Urothelium cell line (cell line): ENCODE data around the gene UBAP2L.
"Not testable (repeated sequence)": the region's sequence is repeated elsewhere in the genome, so short reads cannot be mapped to it uniquely, and the experiment has no call there.

ENCODE experiments used
- DNase-seq: peaks from one replicate; pipeline ENCODE4 v3.0.0; 2011; ENCODE audit warnings: low spot score, mixed read lengths
- FAIRE-seq: peaks from 2 replicates; lab custom pipeline; 2011; peaks lifted over from hg19 to GRCh38; lab: Jason Lieb, UNC

Gene UBAP2L

DNA sequence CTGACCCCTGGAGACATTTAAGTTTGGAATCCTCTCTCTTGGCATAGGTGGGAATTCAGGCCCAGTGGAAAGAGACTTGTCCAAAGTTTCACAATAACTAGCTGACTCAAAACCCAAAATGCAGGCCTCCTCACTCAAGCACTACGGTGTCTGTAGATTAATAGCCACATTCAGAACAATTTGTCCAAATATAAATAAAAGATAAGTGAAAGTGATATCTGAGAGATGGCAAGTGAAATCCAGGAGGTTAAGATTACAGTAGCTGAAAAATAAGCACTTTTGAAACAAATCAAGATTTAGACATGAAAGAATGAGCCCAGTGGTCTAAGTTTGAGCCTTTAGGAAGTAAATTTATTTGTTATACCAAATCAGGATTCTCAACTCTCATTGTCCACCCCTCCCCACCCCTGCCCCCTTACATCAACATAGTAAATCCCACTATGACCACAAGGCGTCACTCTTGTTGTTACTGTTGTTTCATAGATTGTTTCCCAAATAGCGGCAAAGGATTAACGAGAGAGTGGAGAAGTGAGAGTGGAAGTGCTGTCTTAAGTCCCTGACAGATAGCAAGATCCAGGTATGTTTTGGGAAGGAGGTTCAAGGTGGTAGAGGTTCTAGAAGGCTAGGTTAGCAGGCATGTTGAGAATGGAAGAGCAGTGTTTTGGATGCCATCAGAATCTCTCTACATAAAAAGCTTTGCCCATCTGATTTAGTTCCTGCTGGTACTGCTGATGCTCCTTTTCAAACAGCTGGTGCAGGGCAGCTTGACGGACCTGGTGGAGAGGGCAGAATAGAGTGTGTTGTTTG, 21.8 kb upstream of the UBAP2L start:
- FAIRE-seq (no peak), DNase-seq (peak; percentile 46)

DNA sequence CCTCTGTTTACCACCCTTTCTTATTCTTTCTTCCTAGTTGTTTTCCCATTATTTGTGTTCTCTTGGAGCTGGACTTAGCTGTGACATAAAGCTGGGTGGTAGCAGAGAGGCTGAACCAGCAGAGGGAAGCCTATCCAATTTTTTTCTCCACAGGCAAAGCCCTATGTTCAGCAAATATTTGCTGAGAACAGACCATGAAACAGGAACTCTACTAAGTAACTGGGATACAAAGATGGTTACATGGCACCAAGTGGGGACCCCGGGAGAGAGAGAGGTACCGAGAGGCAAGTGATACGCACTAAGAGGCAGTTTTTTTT, 21.2 kb upstream of the UBAP2L start:
- FAIRE-seq (no peak), DNase-seq (no peak)

DNA sequence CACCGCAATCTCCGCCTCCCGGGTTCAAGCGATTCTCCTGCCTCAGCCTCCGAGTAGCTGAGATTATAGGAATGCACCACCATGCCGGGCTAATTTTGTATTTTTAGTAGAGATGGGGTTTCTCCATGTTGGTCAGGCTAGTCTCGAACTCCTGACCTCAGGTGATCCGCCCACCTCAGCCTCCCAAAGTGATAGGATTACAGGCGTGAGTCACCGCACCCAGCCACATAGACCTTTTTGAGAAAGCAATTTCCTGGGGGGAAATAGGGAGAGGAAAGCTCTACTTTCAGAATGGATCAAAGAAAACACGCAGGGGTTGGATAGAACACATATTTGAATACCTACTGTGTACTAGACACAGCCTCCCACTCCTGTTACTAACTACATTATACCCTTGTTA, 15.0 kb upstream of the UBAP2L start:
- FAIRE-seq: not testable (repeated sequence)

DNA sequence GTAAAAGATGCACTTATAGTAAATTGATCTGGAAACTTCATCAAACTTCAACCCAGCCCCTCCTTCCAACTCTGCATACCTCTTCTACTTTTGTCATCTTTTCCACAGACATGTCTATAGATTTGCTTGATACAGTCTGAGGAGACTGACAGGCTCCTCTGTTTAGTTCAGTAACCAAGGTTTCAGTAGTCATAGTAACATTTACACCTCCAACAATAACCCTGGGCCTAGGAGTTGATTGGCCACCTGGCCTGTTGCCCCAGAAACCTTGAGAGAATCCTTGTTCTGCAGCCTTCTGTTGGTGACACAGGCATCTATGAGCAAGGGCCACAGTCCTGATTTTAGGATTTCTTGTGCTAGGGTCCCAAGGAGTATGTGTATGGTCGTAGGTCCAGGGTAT, 14.6 kb upstream of the UBAP2L start, which contains the start of gene CFAP141:
CFAP141 (minus strand) TSS at position 138 of the 400 bp plus-strand sequence; CDS start at position 112, 26 bp downstream.
- FAIRE-seq (no peak), DNase-seq (no peak)

More for the DNA sequence above, 15.0 kb upstream of the UBAP2L start:
- DNase-seq: not testable (repeated sequence)

DNA sequence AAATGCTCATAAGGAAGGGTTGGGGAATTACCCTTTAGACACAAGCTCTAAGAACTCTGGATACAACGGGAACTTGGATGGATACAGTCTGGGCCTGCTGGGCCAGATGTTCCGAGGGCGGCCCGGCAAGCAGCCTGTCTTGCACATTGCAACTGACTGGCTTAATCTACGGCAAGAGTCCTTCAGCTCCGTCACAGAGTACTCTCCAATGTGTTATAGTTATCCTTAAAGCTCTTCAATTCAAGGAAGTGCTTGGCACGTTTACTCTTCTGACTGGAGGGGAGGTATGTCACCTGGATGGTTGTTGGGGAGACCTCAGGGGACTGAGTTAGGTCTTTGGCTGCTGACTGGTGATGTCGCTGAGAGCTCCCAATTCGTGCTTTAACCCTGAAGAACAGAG, 13.5 kb upstream of the UBAP2L start:
- FAIRE-seq (no peak), DNase-seq (no peak)

DNA sequence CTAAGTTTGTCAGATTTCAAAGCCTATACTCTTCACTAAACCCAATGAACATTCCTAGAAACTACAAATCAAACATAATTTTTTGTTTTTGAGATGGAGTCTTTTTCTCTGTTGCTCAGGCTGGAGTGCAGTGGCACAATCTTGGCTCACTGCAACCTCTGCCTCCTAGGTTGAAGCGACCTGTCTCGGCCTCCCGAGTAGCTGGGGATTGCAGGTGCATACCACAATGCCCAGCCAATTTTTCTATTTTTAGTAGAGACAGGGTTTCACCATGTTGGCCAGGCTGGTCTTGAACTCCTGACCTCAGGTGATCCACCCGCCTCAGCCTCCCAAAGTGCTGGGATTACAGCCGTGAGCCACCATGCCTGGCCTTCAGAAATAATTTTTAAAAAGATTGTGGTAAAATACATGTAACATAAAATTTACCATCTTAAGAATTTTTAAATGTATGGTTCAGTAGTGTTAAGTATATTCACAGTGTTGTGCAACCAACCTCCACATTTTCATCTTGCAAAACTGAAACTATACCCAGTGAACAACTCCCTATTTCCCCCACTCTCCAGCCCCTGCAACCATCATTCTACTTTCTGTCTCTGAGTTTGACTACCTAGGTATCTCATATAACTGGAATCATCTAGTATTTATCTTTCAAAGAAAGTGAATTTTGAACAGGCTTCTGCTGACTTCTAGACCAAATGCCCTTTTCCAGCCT, 11.9 kb upstream of the UBAP2L start:
- no peak for FAIRE-seq
- no peak for DNase-seq

DNA sequence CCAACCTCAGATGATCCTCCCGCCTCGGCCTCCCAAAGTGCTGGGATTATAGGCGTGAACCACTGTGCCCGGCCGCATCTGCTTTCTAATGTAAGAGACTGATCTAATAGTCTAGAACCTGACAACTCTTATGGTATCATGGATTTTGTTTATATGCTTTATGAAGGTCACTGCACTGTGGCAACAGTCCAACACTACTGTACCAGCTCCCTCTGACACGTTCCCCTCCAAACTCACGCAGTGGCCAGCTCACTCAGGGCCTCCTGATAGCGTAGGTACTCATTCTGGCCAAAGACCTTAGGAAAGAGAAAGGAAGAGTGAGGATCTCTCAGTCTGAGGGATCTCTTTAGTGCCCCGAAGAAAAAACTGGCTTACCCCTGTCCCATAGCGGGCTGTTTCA, 8.7 kb upstream of the UBAP2L start:
- no peak for FAIRE-seq

DNA sequence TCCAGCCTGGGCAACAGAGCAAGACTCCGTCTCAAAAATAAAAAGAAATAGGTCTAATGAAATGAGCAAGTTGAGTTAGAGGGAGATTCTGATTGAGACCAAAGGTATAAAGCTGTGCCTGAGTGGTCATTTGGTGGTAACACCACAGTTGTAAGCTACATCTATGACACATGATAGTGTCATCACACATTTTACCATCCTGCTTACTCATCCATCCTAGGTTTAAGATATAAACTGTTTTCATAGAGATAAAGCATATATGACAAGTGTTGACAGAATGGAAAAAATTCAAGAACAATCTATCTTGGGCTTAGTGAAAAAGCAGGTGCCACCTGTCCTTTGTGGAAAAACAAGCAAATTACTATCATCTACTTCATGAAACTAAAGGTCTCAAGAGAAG, 7.5 kb upstream of the UBAP2L start:
- FAIRE-seq (no peak), DNase-seq (no peak)

More for the DNA sequence above, 8.7 kb upstream of the UBAP2L start:
- no peak for DNase-seq

DNA sequence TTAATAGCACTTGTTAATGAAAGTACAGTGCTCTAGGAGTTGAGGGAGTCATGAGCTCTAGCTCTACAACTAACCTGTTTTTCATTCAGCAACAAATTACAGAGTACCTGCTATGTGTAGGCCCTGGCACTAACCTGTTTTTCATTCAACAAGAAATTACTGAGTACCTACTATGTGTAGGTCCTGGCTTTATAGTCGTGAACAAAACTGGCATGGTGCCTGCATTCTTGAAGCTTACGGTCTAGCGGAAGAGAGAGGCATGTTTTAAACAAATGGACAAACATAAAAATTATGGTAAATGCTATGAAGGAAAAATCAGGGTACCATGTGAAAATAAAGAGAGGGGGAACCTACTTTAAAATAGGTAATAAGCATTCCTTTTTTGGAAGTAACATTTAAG, 2.2 kb upstream of the UBAP2L start:
- no peak for DNase-seq
- FAIRE-seq: no peak

DNA sequence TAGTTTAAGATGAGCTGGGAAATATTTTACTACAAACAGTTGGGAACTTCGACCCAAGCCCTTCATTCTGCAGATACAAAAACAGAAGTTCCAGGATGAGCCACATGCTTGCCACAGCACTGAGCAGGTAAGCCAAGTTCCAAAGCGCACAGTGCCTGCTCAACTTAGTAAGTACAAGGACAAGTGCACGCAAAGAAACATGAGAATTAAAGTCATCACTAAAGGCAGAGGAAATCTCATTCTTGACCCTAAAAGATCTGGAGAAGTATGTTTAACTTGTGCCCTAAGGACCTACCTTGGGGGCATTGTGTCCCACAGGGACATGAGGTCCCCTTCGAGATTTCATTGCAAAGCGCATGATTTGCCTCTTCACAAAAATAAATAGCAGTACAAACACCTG, 1.2 kb upstream of the UBAP2L start:
- FAIRE-seq (no peak), DNase-seq (no peak)

DNA sequence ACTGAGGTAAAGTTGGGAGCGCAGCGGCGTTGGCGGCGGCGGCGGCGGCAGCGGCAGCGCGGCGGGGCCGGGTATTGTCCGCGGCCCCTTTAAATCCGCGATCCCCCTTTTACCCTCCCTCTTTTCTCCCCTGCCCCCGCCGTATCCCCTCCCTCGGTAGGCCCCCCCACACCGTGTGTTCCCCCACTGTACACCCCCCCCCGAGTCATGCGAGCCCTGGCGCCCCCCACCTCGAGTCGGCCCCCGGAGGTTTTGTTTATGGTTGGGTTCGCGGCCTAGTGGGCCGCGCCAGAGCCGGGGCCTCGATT, 169 bp downstream of the UBAP2L start:
- no peak for FAIRE-seq
- DNase-seq: no peak

DNA sequence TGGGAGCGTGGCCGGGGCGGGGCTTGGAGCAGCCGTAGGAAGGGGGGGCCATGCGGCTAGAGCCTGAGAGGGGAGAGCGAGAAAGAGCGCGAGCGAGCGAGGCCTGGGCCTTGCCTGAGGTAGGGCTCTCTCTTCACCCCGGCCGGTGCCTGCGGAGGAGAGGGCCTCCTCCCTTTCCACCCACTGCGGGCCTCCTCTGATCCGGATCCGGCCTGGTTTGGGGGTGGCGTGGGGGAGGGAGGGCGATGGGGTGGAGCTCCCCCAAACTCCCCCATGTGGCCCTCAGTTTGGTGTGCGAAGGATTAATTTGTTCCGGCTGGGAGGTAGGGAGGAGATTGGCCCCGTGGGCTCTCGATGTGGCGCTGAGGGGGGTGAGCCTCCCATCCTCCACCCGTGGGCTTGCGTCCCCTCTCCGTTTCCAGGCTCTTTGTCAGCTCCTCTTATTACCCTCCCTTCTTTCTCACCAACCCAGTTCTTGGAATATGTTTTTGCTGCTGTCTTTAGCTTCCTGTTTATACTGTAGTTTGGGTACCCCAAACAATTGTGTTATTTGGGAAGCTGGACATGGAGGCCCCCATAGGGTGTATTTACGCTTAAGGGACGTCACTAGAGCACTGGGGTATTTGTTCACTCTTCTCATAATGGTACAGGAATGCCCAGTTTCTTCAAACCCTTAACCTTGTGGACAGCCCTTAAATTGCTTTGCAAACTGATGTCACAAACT, 685 bp downstream of the UBAP2L start:
- FAIRE-seq: no peak
- peak; percentile 54 for DNase-seq

DNA sequence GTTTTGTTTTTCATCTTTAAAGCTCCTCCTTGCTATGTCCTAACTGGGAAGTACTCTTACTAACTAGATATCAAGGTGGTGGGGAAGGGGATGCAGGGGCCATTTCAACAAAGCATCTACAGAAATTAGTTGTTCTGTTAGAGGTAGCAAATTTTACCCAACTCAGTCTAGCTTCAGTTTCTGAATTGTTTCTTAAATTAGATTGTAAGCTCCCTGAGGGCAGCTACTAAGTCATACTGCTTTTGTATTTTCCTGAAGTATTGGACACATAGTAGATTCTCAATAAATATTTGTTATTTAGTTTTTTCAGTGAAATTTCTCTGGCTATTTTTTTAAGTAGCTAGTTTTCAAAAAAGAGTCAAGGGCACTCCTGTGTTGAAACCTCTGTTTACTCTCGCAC, 1.8 kb downstream of the UBAP2L start:
- DNase-seq: no peak

DNA sequence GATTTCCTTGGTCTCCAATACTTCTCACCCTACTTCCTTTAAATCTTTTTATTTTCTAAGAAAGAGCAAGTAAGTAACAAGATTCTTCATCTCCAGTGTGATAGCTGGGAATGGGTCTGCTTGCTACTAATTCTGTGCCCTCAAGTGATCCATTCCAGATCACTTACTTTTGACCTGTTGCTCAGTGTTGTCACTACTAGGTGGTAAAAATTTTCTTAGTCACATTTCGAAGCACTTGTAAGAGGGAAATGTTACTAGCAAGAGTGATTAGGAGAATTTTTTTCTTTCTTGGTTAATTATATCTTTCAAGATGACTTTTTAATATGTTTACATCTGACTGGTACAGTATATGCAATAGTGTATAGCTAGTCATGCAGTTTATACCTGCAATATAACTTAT, 2.2 kb downstream of the UBAP2L start:
- no peak for FAIRE-seq

More for the DNA sequence above, 1.8 kb downstream of the UBAP2L start:
- no peak for FAIRE-seq

DNA sequence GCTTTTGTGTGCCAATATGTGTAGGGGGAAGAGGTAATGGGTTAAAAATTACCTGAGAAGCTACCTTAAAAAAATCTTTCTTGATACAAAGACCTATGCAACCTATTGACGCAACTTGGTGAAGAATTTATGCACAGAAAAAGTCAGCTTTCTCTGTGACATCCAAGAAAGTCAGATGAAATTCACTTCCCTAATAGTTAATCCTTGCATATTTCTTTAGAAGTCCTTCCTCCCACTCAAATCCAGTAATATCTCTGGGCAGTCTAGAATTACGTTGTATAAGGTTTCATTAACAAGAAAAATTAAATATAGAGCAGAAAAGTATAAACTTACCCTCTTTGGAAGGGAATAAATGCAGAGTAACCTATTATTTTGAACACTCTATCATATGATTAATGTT, 2.9 kb downstream of the UBAP2L start:
- no peak for FAIRE-seq
- no peak for DNase-seq

More for the DNA sequence above, 2.2 kb downstream of the UBAP2L start:
- no peak for DNase-seq

DNA sequence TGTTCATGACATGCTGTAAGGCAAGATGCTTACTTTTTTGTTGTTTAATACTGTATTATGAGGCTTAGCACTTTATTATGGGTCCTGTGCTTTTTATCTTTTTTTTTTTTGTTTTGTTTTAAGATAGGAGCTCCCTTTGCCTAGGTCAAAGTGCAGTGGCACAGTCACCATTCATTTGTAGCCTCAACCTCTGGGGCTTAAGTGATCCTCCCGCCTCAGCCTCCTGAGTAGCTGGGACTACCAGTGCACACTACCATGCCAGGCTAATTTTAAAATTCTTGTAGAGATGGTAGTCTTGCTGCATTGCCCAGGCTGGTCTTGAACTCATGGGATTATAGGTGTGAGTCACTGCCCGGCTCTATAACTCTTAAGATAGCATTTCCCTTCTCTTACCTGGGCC, 4.6 kb downstream of the UBAP2L start:
- FAIRE-seq (no peak), DNase-seq (no peak)

DNA sequence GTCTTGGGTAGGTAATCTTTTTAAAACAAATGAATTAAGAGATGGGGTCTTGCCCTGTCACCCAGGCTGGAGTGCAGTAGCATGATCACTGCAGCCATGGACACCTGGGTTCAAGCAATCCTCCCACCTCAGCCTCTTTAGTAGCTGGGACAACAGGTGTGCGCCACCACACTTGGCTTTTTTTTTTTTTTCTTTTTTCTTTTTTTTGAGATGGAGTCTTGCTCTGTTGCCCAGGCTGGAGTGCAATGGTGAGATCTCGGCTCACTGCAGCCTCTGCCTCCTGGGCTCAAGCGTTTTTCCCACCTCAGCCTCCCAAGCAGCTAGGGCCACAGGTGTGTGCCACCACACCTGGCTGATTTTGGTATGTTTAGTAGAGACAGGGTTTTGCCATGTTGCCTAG, 10.4 kb downstream of the UBAP2L start:
- FAIRE-seq, DNase-seq: not testable (repeated sequence)

DNA sequence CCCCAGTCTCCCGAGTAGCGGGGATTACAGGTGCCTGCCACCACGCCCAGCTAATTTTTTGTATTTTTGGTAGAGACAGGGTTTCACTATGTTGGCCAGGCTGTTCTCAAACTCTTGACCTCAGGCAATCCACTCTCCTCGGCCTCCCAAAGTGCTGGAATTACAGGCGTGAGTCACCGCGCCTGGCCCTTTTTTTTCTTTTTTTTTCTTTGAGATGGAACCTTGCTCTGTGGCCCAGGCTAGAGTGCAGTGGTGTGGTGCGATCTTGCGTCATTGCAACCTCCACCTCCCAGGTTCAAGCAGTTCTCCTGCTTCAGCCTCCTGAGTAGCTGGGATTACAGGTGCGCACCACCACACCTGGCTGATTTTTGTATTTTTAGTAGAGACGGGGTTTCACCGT, 12.4 kb downstream of the UBAP2L start:
- FAIRE-seq: not testable (repeated sequence)

DNA sequence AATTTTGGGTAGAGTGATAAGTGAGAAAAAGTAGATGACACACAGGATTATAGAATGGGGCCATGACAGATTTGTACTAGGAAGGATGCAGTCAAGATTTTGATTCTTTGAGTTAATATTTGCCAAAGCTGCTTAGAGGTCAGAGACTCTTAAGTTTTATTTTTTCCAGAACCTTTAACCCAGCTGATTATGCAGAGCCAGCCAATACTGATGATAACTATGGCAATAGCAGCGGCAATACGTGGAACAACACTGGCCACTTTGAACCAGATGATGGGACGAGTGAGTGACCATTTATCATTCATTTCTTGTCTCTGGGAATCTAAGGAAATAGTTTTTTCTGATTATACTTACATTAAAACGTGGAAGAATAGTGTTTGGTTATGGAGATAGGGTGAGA, 16.1 kb downstream of the UBAP2L start:
- no peak for DNase-seq
- no peak for FAIRE-seq

More for the DNA sequence above, 12.4 kb downstream of the UBAP2L start:
- DNase-seq: not testable (repeated sequence)

DNA sequence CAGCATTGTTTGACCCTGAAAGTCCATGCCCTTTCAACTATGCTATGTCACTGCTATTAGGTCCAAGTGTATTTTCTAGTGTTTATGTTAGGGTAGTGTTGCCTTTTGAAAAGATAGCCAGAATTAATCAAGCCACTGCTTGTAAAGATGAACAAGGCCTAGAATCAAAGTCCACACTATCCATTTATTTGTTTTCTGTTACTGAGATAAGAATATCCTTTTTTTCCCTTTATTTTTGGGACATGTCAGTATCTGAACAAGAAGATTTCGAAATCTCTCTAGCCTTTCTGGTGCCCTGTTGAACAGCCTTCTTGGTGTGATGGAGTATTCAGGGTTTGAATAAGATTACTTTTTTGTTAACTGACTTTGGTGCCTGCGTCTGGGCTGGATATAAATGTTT, 16.7 kb downstream of the UBAP2L start:
- no peak for FAIRE-seq
- no peak for DNase-seq

DNA sequence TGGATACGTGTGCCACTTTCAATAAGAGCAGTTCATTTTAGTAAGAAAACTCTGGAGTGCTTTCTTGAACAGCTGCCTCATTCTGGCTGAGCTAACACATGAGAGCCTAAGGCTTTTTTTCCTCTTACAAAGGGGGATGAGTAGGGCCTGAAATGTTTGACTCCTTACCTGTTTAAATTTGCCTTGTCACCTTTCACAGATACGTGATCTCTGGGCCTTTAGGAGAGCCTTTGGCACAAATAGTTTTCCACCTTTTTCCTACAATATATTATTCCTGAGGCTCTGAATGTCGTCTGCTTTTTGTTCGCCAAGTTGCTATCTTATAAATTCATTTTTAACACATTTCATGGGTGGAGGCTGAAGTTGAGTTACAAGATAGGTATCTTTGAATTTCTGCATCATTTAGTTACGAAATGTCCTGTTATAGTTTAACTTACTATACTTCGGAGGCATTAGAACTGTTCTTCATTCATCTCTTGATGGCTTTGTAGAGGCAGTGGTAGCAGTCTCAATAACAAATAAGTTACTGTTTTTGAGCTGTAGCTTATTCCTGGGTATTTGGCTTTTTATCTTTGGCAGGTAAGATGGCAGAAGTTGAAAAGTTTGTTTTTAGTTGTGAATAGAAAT, 17.2 kb downstream of the UBAP2L start:
- no peak for FAIRE-seq
- no peak for DNase-seq
